Activated T-helper 1 cell treated with Interleukin-2 at 50 U/mL for 16 hours (primary cell): ENCODE data around the gene ZNF724.

Experiments
- DNase-seq: peaks from one replicate; pipeline ENCODE4 v3.0.0-alpha.2; 2020; ENCODE audit warnings: low read depth

The ZNF724 gene

DNA sequence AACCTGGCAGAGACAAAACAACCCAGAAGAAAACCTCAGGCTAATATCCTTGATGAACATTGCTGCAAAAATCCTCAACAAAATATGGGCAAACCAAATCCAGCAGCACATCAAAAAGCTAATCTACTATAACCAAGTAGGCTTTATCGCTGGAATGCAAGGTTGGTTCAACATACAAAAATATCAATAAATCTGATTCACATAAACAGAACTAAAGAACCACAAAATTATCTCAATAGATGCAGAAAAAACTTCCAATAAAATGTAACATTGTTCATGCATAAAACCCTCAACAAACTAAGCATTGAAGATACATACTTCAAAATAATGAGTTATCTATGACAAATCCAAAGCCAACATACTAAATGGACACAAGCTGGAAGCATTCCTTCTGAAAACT, 8.8 kb downstream of the ZNF724 start:
- DNase-seq: no peak

DNA sequence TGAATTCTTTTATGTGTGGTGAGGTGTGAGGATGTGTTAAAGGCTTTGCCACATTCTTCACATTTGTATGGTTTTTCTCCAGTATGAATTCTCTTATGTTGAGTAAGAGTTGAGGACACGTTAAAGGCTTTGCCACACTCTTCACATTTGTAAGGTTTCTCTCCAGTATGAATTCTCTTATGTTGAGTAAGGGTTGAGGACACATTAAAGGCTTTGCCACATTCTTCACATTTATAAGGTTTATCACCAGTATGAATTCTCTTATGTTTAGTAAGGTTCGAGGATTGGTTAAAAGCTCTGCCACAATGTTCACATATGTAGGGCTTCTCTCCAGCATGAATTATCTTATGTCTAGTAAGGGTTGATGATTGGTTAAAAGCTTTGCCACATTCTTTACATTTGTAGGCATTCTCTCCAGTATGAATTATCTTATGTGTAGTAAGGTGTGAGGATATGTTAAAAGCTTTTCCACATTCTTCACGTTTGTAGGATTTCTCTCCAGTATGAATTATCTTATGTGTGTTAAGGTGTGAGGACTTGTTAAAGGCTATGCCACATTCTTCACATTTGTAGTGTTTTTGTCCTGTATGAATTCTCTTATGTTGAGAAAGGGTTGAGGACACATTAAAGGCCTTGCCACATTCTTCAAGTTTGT, 27.1 kb downstream of the ZNF724 start:
- no peak for DNase-seq

DNA sequence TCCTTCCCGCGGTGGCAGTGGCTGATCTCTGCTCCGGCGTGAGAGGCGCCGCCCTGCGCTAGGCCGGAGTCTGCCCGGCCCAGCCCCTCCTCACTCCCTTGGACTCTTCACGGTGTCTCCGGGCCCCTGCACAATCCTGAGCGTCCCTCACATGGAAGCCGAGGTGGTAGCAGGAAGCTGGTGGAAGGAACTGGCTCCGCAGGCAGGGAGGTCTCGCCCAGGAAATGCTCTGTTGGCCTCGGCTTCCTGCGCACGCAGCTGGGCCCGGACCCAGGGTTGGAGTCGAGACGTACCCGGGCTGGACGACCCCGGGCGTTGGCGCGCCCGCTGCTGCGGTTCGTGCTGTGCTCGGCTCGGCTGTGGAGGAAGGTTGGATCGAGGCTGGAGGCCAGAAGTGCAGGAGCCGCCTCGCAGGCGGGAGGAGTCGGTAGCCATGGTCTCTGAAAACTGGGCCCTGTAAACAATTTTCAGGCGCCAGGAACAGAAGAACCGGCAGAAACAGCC, 46.3 kb downstream of the ZNF724 start:
- no peak for DNase-seq

DNA sequence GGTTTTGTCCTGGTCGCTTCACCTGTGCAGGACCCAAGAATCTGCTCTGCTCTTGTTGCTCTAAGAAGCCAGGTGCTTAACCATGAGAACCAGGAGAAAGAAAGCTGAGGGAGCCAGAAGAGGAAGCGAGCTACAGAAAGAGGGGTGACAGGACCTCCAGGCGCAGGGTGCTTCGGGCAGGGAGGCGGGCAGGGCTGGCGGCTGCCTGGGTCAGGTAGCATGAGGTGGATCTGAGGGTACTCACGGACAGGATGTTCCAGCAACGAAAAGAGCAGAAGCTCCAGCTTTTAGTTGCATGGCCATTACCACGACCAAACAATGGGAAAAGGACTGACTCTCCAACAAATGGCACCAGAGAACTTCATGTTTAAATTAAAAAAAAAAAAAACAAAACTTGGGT, 59.9 kb downstream of the ZNF724 start:
- no peak for DNase-seq

DNA sequence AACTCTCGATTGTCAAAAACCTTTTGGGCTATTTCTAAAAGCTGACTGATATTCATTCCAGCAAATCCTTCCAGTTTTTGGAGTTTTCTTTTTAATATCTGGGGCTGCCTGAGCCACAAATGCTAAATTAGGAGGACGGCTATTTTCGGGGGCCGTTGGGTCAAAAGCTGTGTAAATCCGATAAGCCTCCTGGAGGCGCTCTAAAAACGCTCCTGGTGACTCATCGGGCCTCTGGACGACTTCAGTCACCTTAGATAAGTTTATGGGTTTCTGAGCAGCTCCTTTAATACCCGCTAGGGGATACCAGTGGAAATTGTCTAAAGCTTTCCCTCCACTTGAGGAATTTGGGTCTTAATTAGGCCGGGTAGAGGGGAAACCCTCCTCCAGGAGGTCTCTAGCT, 66.9 kb downstream of the ZNF724 start:
- DNase-seq: no peak
